Tibial artery (tissue), 4 donors: ENCODE data around the gene JKAMP.

ENCODE experiments used
- DNase-seq, 2 donors: peaks; one replicate each; pipeline ENCODE4 v3.0.0-alpha.2; 2019
- H3K27ac ChIP-seq, 2 donors: fragments of 200-600 bp; sonication (generic) in 1 of 2; 1 replicate in 1 of 2; 2 replicates in 1 of 2; pipeline ENCODE4 v1.5.1; 2018 to 2019; ENCODE audit warnings: mild to moderate bottlenecking in 1 of 2
- H3K27me3 ChIP-seq, 2 donors: fragments of 200-600 bp; sonication (generic) in 1 of 2; one replicate each; pipeline versions ENCODE4 v1.5.1 to v1.6.0; 2016 to 2019
- H3K36me3 ChIP-seq, 3 donors: fragments of 200-600 bp; sonication (generic) in 2 of 3; one replicate each; pipeline ENCODE4 v1.5.1; 2016 to 2019; ENCODE audit warnings: mild to moderate bottlenecking in 2 of 3
- H3K4me1 ChIP-seq, 4 donors: fragments of 200-600 bp; sonication (generic) in 2 of 4; 1 replicate in 3 of 4; 2 replicates in 1 of 4; pipeline ENCODE4 v1.5.1; 2016 to 2019
- H3K4me3 ChIP-seq, 2 donors: fragments of 200-600 bp; sonication (generic) in 1 of 2; 1 replicate in 1 of 2; 2 replicates in 1 of 2; pipeline ENCODE4 v1.5.1; 2018 to 2019; ENCODE audit warnings: mild to moderate bottlenecking in 2 of 2
- H3K9me3 ChIP-seq, 3 donors: fragments of 200-600 bp; sonication (generic) in 1 of 3; one replicate each; pipeline ENCODE4 v1.5.1; 2016 to 2019
- CTCF ChIP-seq, 2 experiments: fragments of 200-600 bp in 1 of 2; fragments of 450-650 bp in 1 of 2; IDR thresholded peaks; one replicate each; pipeline ENCODE4 v1.5.1; 2017 to 2019; ENCODE audit warnings: antibody characterized with exemption in 2 of 2, mild to moderate bottlenecking in 1 of 2, moderate library complexity in 1 of 2
- intact Hi-C: fragments of 100-400 bp; cut with DNase I; formaldehyde crosslinking; loops from one replicate; pipeline ENCODE4 v1.15.0; 2023; ENCODE audit warnings: low total_unique reads

Gene JKAMP

GRCh38 chr14:59510001-59510400, 25.7 kb downstream of the JKAMP start:
- no peak for TF ChIP-seq CTCF (IDR thresholded peaks at IDR 0.05)
- Histone ChIP-seq H3K36me3 (peaks cover 0 to 3% (median 0%) of the 10 kb centered on the region in 3 donors), H3K27ac (no peak overlapping the region), H3K27me3 (no peaks in the 10 kb centered on the region), H3K9me3 (no peaks in the 10 kb centered on the region), H3K4me3 (no peak overlapping the region), H3K4me1 (no peaks in the 10 kb centered on the region)
- intact Hi-C loops, result no loop called here
- no peak for DNase-seq

GRCh38 chr14:59510966-59511365, 26.6 kb downstream of the JKAMP start:
- Histone ChIP-seq H3K36me3 (no peaks in the 10 kb centered on the region), H3K4me3 (no peak overlapping the region), H3K27me3 (no peaks in the 10 kb centered on the region), H3K4me1 (no peaks in the 10 kb centered on the region), H3K27ac (no peak overlapping the region), H3K9me3 (no peaks in the 10 kb centered on the region)
- DNase-seq, result no peak
- no peak for TF ChIP-seq CTCF (IDR thresholded peaks at IDR 0.05)
- intact Hi-C loops, result no loop called here

- H3K27ac ChIP-seq, result no peak overlapping the region
- no peaks in the 10 kb centered on the region for H3K27me3 ChIP-seq
- peak; percentile 18 to 28 for TF ChIP-seq CTCF (IDR thresholded peaks at IDR 0.05)
- no peaks in the 10 kb centered on the region for H3K4me1 ChIP-seq
- H3K9me3 ChIP-seq, result no peaks in the 10 kb centered on the region
- no peaks in the 10 kb centered on the region for H3K36me3 ChIP-seq
- intact Hi-C loops, result no loop called here
- DNase-seq, result no peak
- no peak overlapping the region for H3K4me3 ChIP-seq
Observed at GRCh38 chr14:59511916-59512575, 27.7 kb downstream of the JKAMP start.

- Histone ChIP-seq H3K4me1 (no peaks in the 10 kb centered on the region), H3K4me3 (no peak overlapping the region), H3K27ac (no peak overlapping the region), H3K9me3 (no peaks in the 10 kb centered on the region), H3K36me3 (no peaks in the 10 kb centered on the region), H3K27me3 (no peaks in the 10 kb centered on the region)
- intact Hi-C loops, result no loop called here
- no peak for TF ChIP-seq CTCF (IDR thresholded peaks at IDR 0.05)
- DNase-seq, result no peak
Observed at GRCh38 chr14:59520224-59520623, 35.9 kb downstream of the JKAMP start.

GRCh38 chr14:59529189-59529588, 44.9 kb downstream of the JKAMP start:
- no peak overlapping the region for H3K27ac ChIP-seq
- intact Hi-C loops, result no loop called here
- H3K4me3 ChIP-seq, result no peak overlapping the region
- H3K27me3 ChIP-seq, result no peaks in the 10 kb centered on the region
- H3K4me1 ChIP-seq, result no peaks in the 10 kb centered on the region
- DNase-seq, result no peak
- H3K36me3 ChIP-seq, result no peaks in the 10 kb centered on the region
- H3K9me3 ChIP-seq, result no peaks in the 10 kb centered on the region
- TF ChIP-seq CTCF (IDR thresholded peaks at IDR 0.05), result no peak

- H3K9me3 ChIP-seq, result no peaks in the 10 kb centered on the region
- intact Hi-C loops, result no loop called here
- no peak for DNase-seq
- H3K4me3 ChIP-seq, result no peak overlapping the region
- H3K27me3 ChIP-seq, result no peaks in the 10 kb centered on the region
- no peaks in the 10 kb centered on the region for H3K4me1 ChIP-seq
- no peak overlapping the region for H3K27ac ChIP-seq
- no peak for TF ChIP-seq CTCF (IDR thresholded peaks at IDR 0.05)
- H3K36me3 ChIP-seq, result no peaks in the 10 kb centered on the region
Observed at GRCh38 chr14:59530349-59530748, 46.0 kb downstream of the JKAMP start.
